ENCODE results near the gene SIGLECL1. TPM values are rescaled to one million over a fixed set of nuclear protein-coding genes. Genes with fewer than 3 reads are reported as not detected.

SIGLECL1 gene
- total and polyA plus RNA-seq, 9 of the 15 experiments (the other 6 are each of a cell fraction or from before 2014, with no cell fraction given) = not detected

DNA sequence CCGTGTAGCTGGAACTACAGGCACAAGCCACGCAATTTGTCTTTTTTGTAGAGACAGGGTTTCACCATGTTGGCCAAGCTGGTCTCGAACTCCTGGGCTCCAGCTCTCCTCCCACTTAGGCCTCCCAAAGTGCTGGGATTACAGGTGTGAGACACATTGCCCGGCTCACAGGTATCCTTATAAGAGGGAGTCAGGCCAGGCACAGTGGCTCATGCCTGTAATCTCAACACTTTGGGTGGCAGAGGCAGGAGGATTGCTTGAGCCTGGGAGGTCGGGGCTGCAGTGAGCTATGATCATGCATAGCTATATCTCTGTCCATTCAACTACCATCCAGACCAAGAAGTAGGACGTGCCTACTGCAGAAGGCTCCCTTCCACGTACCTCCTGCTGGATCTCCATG lies 50.4 kb downstream of the SIGLECL1 start (continued):
- TF ChIP-seq, protein P1, sequence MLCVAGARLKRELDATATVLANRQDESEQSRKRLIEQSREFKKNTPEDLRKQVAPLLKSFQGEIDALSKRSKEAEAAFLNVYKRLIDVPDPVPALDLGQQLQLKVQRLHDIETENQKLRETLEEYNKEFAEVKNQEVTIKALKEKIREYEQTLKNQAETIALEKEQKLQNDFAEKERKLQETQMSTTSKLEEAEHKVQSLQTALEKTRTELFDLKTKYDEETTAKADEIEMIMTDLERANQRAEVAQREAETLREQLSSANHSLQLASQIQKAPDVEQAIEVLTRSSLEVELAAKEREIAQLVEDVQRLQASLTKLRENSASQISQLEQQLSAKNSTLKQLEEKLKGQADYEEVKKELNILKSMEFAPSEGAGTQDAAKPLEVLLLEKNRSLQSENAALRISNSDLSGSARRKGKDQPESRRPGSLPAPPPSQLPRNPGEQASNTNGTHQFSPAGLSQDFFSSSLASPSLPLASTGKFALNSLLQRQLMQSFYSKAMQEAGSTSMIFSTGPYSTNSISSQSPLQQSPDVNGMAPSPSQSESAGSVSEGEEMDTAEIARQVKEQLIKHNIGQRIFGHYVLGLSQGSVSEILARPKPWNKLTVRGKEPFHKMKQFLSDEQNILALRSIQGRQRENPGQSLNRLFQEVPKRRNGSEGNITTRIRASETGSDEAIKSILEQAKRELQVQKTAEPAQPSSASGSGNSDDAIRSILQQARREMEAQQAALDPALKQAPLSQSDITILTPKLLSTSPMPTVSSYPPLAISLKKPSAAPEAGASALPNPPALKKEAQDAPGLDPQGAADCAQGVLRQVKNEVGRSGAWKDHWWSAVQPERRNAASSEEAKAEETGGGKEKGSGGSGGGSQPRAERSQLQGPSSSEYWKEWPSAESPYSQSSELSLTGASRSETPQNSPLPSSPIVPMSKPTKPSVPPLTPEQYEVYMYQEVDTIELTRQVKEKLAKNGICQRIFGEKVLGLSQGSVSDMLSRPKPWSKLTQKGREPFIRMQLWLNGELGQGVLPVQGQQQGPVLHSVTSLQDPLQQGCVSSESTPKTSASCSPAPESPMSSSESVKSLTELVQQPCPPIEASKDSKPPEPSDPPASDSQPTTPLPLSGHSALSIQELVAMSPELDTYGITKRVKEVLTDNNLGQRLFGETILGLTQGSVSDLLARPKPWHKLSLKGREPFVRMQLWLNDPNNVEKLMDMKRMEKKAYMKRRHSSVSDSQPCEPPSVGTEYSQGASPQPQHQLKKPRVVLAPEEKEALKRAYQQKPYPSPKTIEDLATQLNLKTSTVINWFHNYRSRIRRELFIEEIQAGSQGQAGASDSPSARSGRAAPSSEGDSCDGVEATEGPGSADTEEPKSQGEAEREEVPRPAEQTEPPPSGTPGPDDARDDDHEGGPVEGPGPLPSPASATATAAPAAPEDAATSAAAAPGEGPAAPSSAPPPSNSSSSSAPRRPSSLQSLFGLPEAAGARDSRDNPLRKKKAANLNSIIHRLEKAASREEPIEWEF (CRISPR knock-in tag; IDR thresholded peaks at IDR 0.05) = no peak
- TF ChIP-seq GABPB2 (CRISPR knock-in tag; conservative IDR thresholded peaks at IDR 0.05) (no peak), HSF4 (CRISPR knock-in tag; IDR thresholded peaks at IDR 0.05; ENCODE audit: borderline replicate concordance) (no peak), CEBPZ (IDR thresholded peaks at IDR 0.05; ENCODE audit: borderline replicate concordance, low read depth, low read length) (no peak)
